Smooth muscle cell (in vitro differentiated cells): ENCODE results near the gene MICU1. TPM values are rescaled to one million over a fixed set of nuclear protein-coding genes. Genes with fewer than 3 reads are reported as not detected.
"Not testable (repeated sequence)": the region's sequence is repeated elsewhere in the genome, so short reads cannot be mapped to it uniquely, and the experiment has no call there.

Experiments
- DNase-seq: peaks from one replicate; lab custom pipeline; 2025; ENCODE audit not compliant: unreplicated experiment; lab: John Stamatoyannopoulos, UW
- H2AFZ ChIP-seq: fragments of 200-600 bp; sonication (generic); 2 replicates; pipeline ENCODE4 v1.6.0; 2016; ENCODE audit warnings: antibody characterized with exemption, low read depth, mild to moderate bottlenecking
- H3F3A ChIP-seq: fragments of 200-600 bp; sonication (generic); 2 replicates; pipeline ENCODE4 v1.6.0; 2017; ENCODE audit warnings: antibody characterized with exemption, low read depth
- H3K27ac ChIP-seq: fragments of 200-600 bp; sonication (generic); 2 replicates; pipeline ENCODE4 v1.5.1; 2016; ENCODE audit warnings: low read depth, mild to moderate bottlenecking
- H3K27me3 ChIP-seq: fragments of 200-600 bp; sonication (generic); 2 replicates; pipeline ENCODE4 v1.6.1; 2016; ENCODE audit warnings: low read depth, mild to moderate bottlenecking
- H3K36me3 ChIP-seq: fragments of 200-600 bp; sonication (generic); 2 replicates; pipeline ENCODE4 v1.5.1; 2016; ENCODE audit warnings: low read depth
- H3K4me1 ChIP-seq: fragments of 200-600 bp; sonication (generic); 2 replicates; pipeline ENCODE4 v1.5.1; 2016; ENCODE audit warnings: low read depth
- H3K4me2 ChIP-seq: fragments of 200-600 bp; sonication (generic); 2 replicates; pipeline ENCODE4 v1.6.0; 2016; ENCODE audit warnings: mild to moderate bottlenecking
- H3K4me3 ChIP-seq: fragments of 200-600 bp; sonication (generic); 2 replicates; pipeline ENCODE4 v1.5.1; 2016; ENCODE audit warnings: mild to moderate bottlenecking
- H3K79me2 ChIP-seq: fragments of 200-600 bp; sonication (generic); 2 replicates; pipeline ENCODE4 v1.6.0; 2016; ENCODE audit warnings: low read depth, mild to moderate bottlenecking
- H3K9ac ChIP-seq: fragments of 200-600 bp; sonication (generic); 2 replicates; pipeline ENCODE4 v1.6.0; 2016; ENCODE audit warnings: low read depth
- H3K9me3 ChIP-seq: fragments of 200-600 bp; sonication (generic); replicated peaks from 2 replicates; pipeline ENCODE4 v1.5.1; 2016; ENCODE audit warnings: low read depth
- H4K20me1 ChIP-seq: fragments of 200-600 bp; sonication (generic); 2 replicates; pipeline ENCODE4 v1.6.0; 2016; ENCODE audit warnings: low read depth
- CTCF ChIP-seq: fragments of 200-600 bp; sonication (generic); IDR thresholded peaks from 2 replicates; pipeline ENCODE4 v1.5.1; 2017; ENCODE audit warnings: borderline replicate concordance, mild to moderate bottlenecking, antibody characterized with exemption; ENCODE audit not compliant: insufficient read depth, poor library complexity, severe bottlenecking
- WGBS: methylation state at CpG from one replicate; pipeline ENCODE4 v1.1.7; 2016; ENCODE audit warnings: low lambda C conversion rate; 5-methylcytosine and 5-hydroxymethylcytosine counted together
- polyA plus RNA-seq: library from polyadenylated mRNA; unstranded; fragments of >200 nt; fragmentation: Nextera tagmentation; extraction: Ambion mirVana; gene quantifications from 2 replicates; pipeline ENCODE4 v1.2.1, GENCODE V29; 2016
- total RNA-seq: library from RNA; depleted of rRNA; stranded (reverse); fragments of >200 nt; gene quantifications from 2 replicates; pipeline ENCODE4 v1.2.3, GENCODE V29; 2014

Gene MICU1
- total and polyA plus RNA-seq, 2 experiments from 2014 or later = 35.0 to 35.1 TPM

GRCh38 chr10:72328045-72328828, 297.6 kb downstream of the MICU1 start:
- no peaks in the 10 kb centered on the region for H3K9me3 ChIP-seq
- peaks cover 8% of the 10 kb centered on the region for H3F3A ChIP-seq
- 47% methylated on average over 14 of the region's 14 CpGs for WGBS
- H3K79me2 ChIP-seq = no peaks in the 10 kb centered on the region
- no peak overlapping the region for H2AFZ ChIP-seq
- no peaks in the 10 kb centered on the region for H3K36me3 ChIP-seq
- peaks cover 40% of the 10 kb centered on the region for H3K4me1 ChIP-seq
- H3K27me3 ChIP-seq = no peaks in the 10 kb centered on the region
- no peak overlapping the region for H3K9ac ChIP-seq
- no peak overlapping the region for H3K4me3 ChIP-seq
- no peak overlapping the region for H3K4me2 ChIP-seq
- peak; percentile 56 for TF ChIP-seq CTCF
- no peak overlapping the region for H3K27ac ChIP-seq
- H4K20me1 ChIP-seq = no peaks in the 10 kb centered on the region
- peak; percentile 27 for DNase-seq

GRCh38 chr10:72326665-72327603, 298.9 kb downstream of the MICU1 start:
- WGBS = 88% methylated on average over 32 of the region's 32 CpGs
- H3K9ac ChIP-seq, H3K4me3 ChIP-seq, H3K9me3 ChIP-seq, H2AFZ ChIP-seq, H4K20me1 ChIP-seq, H3K4me2 ChIP-seq, H3K27me3 ChIP-seq, H3K27ac ChIP-seq, DNase-seq, H3F3A ChIP-seq, H3K36me3 ChIP-seq, H3K79me2 ChIP-seq: not testable (repeated sequence)
- H3K4me1 ChIP-seq = peaks cover 30% of the 10 kb centered on the region

- peaks cover 27% of the 10 kb centered on the region for H3K4me1 ChIP-seq
These were observed 300.4 kb downstream of the MICU1 start for GRCh38 chr10:72325243-72326175.

GRCh38 chr10:72323771-72324191, 302.1 kb downstream of the MICU1 start:
- Histone ChIP-seq H3K4me1 (peaks cover 29% of the 10 kb centered on the region), H3K9me3 (no peaks in the 10 kb centered on the region), H3K79me2 (no peaks in the 10 kb centered on the region), H3K4me2 (no peak overlapping the region), H3K27ac (peak overlapping the region; percentile 46), H3K9ac (no peak overlapping the region), H3K27me3 (no peaks in the 10 kb centered on the region), H4K20me1 (no peaks in the 10 kb centered on the region), H2AFZ (no peak overlapping the region), H3K4me3 (no peak overlapping the region), H3F3A (peaks cover 19% of the 10 kb centered on the region), H3K36me3 (no peaks in the 10 kb centered on the region)
- no peak for TF ChIP-seq CTCF
- WGBS = 94% methylated on average over 12 of the region's 12 CpGs
- DNase-seq = no peak

More at GRCh38 chr10:72325243-72326175, 300.4 kb downstream of the MICU1 start:
- peak overlapping the region; percentile 8 for H3K27ac ChIP-seq
- not testable (repeated sequence) for H3K9me3 ChIP-seq, H3K36me3 ChIP-seq, H2AFZ ChIP-seq, H3K9ac ChIP-seq, H3K4me3 ChIP-seq, H3K27me3 ChIP-seq, H4K20me1 ChIP-seq, H3K79me2 ChIP-seq
- DNase-seq = peak; percentile 40
- peak overlapping the region; percentile 38 for H3K4me2 ChIP-seq
- peaks cover 11% of the 10 kb centered on the region for H3F3A ChIP-seq
- 68% methylated on average over 39 of the region's 49 CpGs for WGBS
